HepG2 (cell line): ENCODE data around the gene SKI. TPM values are rescaled to one million over a fixed set of nuclear protein-coding genes. Genes with fewer than 3 reads are reported as not detected.

Experiments used
- DNMT1 ChIP-seq: sonication (generic); formaldehyde crosslinking; IDR thresholded peaks from 2 replicates; pipeline ENCODE4 v1.5.1; 2020; ENCODE audit warnings: mild to moderate bottlenecking, missing genetic modification reagents
- HOXD1 ChIP-seq: sonication (generic); formaldehyde crosslinking; IDR thresholded peaks from 2 replicates; pipeline ENCODE4 v1.5.0; 2020; ENCODE audit warnings: missing genetic modification reagents
- NFKB2 ChIP-seq: sonication (generic); formaldehyde crosslinking; IDR thresholded peaks from 2 replicates; pipeline ENCODE4 v1.4.0; 2020; ENCODE audit warnings: missing genetic modification reagents, borderline replicate concordance
- NFYB ChIP-seq: sonication (generic); formaldehyde crosslinking; IDR thresholded peaks from 2 replicates; pipeline ENCODE4 v1.4.0; 2020; ENCODE audit warnings: missing genetic modification reagents
- NR2F1 ChIP-seq, 2 experiments: fragments of 450-650 bp in 1 of 2; formaldehyde crosslinking in 1 of 2; IDR thresholded peaks; 2 replicates each; pipeline versions ENCODE4 v1.5.0 to v1.6.1; 2016 to 2020; ENCODE audit warnings: mild to moderate bottlenecking in 1 of 2, missing compliant biosample characterization in 1 of 2, missing genetic modification reagents in 1 of 2, moderate library complexity in 1 of 2
- NR2F6 ChIP-seq, 2 experiments: IDR thresholded peaks; 2 replicates each; pipeline ENCODE4 v1.6.1; 2016; ENCODE audit warnings: antibody characterized with exemption in 1 of 2, mild to moderate bottlenecking in 1 of 2
- ZC3H13 ChIP-seq: sonication (generic); formaldehyde crosslinking; IDR thresholded peaks from 2 replicates; pipeline ENCODE4 v1.8.1; 2023; ENCODE audit warnings: mild to moderate bottlenecking, missing genetic modification reagents, moderate library complexity
- ZC3H4 ChIP-seq: sonication (generic); formaldehyde crosslinking; IDR thresholded peaks from 2 replicates; pipeline ENCODE4 v1.4.0; 2020; ENCODE audit warnings: missing genetic modification reagents, borderline replicate concordance
- ZFX ChIP-seq: sonication (generic); formaldehyde crosslinking; IDR thresholded peaks from 2 replicates; pipeline ENCODE4 v1.4.0; 2020; ENCODE audit warnings: mild to moderate bottlenecking, low read depth, missing genetic modification reagents, moderate library complexity
- ZNF256 ChIP-seq: sonication (generic); formaldehyde crosslinking; conservative IDR thresholded peaks from 2 replicates; pipeline ENCODE4 v1.4.0; 2020; ENCODE audit warnings: missing genetic modification reagents
- ZNF333 ChIP-seq: sonication (generic); formaldehyde crosslinking; IDR thresholded peaks from 2 replicates; pipeline ENCODE4 v1.4.0; 2020; ENCODE audit warnings: mild to moderate bottlenecking, missing genetic modification reagents, borderline replicate concordance
- ZNF350 ChIP-seq: sonication (generic); formaldehyde crosslinking; IDR thresholded peaks from 2 replicates; pipeline ENCODE4 v1.4.0; 2020; ENCODE audit warnings: mild to moderate bottlenecking, low read depth, missing genetic modification reagents, borderline replicate concordance
- ZNF713 ChIP-seq: sonication (generic); formaldehyde crosslinking; IDR thresholded peaks from 2 replicates; pipeline ENCODE4 v1.4.0; 2020; ENCODE audit warnings: mild to moderate bottlenecking, missing genetic modification reagents
- ZNF878 ChIP-seq: sonication (generic); formaldehyde crosslinking; IDR thresholded peaks from 2 replicates; pipeline ENCODE4 v1.8.1; 2023; ENCODE audit warnings: mild to moderate bottlenecking, missing genetic modification reagents, moderate library complexity
- polyA plus RNA-seq, 8 experiments: library from polyadenylated mRNA; depleted of rRNA in 3 of 8; stranded (reverse) in 7 of 8; unstranded in 1 of 8; fragments of >200 nt; fragmentation: Illumina TruSeq in 4 of 8; extraction: Trizol in 4 of 8; gene quantifications; 2 replicates each; pipeline versions ENCODE4 v1.2.1 to v1.2.3, GENCODE V29; 2011 to 2016; ENCODE audit warnings: low read depth in 4 of 8, missing spikeins in 1 of 8, mixed read lengths in 1 of 8; ENCODE audit not compliant: insufficient read depth in 1 of 8
- total RNA-seq, 5 experiments: library from RNA; depleted of rRNA; stranded (reverse); fragments of >200 nt; fragmentation: Illumina TruSeq; extraction: Trizol; gene quantifications; 2 replicates each; pipeline ENCODE4 v1.2.3, GENCODE V29; 2016; ENCODE audit warnings: low read depth in 1 of 5
- TF ChIP-seq, protein P1 (sequence below): IDR thresholded peaks from 2 replicates; pipeline ENCODE4 v1.6.1; 2016; ENCODE audit warnings: missing biosample characterization, missing genetic modification reagents, low read depth
- TF ChIP-seq, protein P2 (sequence below): sonication (generic); formaldehyde crosslinking; IDR thresholded peaks from 2 replicates; pipeline ENCODE4 v1.8.1; 2023; ENCODE audit warnings: mild to moderate bottlenecking, missing genetic modification reagents
- TF ChIP-seq, protein P3 (sequence below): sonication (generic); formaldehyde crosslinking; IDR thresholded peaks from 2 replicates; pipeline ENCODE4 v1.8.0; 2023; ENCODE audit warnings: mild to moderate bottlenecking, missing genetic modification reagents
- TF ChIP-seq, protein P4 (sequence below): sonication (generic); formaldehyde crosslinking; IDR thresholded peaks from 2 replicates; pipeline ENCODE4 v1.4.0; 2020; ENCODE audit warnings: missing genetic modification reagents

The SKI gene
- total and polyA plus RNA-seq, 2 of the 13 experiments (the other 11 are each of a cell fraction or from before 2014, with no cell fraction given): 4.7 to 6.9 TPM

DNA sequence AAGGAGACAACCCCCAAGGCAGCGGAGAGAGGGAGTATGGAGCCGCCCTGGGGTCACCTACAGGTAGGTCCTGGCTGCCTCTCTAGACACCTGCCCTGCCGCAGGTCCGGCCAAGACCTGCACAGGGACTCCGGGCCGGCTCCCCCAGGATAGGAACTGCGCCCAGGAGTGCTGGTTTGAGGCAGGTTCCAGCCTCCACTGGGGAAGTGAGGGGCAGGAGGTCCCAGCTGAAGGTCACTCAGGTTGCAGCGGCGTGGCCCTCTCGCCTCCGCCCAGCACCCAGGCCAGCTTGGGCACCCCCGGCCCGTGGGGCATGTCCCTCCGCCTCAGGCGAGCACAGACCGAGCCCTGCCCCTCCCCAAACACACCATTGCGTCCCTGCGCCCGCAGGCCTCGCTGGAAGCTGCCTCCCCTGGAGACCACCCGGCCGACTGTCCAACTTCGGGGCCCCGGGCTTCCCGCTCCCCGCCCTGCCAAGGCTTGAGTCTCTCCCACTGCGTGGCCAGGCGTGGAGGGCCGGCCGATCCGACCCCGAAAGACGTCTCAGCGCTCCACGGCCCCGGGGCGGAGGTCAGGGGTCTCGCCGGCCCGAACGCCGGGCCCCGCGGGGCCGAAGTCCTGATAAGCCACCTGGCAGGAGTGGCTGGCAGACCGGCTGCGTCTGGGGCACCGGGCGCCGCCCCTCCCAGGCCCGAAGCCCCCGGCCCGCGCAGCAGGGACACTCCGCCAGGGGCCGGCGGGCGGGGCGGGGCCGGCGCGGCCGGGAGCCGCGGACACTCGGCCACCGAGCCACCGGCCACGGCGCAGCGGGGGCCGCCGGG is 1.4 kb upstream of the SKI start (continued):
- TF ChIP-seq, protein P1, sequence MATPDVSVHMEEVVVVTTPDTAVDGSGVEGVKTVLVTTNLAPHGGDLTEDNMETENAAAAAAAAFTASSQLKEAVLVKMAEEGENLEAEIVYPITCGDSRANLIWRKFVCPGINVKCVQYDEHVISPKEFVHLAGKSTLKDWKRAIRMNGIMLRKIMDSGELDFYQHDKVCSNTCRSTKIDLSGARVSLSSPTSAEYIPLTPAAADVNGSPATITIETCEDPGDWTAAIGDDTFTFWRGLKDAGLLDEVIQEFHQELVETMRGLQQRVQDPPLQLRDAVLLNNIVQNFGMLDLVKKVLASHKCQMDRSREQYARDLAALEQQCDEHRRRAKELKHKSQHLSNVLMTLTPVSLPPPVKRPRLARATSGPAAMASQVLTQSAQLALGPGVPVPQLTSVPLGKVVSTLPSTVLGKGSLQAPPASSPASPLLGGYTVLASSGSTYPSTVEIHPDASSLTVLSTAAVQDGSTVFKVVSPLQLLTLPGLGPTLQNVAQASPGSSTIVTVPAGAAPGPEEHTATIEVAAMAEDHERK (CRISPR knock-in tag): no peak
- no peak for TF ChIP-seq ZNF878 (CRISPR knock-in tag)
- TF ChIP-seq, protein P2, sequence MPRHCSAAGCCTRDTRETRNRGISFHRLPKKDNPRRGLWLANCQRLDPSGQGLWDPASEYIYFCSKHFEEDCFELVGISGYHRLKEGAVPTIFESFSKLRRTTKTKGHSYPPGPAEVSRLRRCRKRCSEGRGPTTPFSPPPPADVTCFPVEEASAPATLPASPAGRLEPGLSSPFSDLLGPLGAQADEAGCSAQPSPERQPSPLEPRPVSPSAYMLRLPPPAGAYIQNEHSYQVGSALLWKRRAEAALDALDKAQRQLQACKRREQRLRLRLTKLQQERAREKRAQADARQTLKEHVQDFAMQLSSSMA (CRISPR knock-in tag): no peak
- no peak for TF ChIP-seq ZC3H4 (CRISPR knock-in tag)
- TF ChIP-seq NR2F6 (IDR thresholded peaks at IDR 0.05): 0 out of 2 replicates have a peak, but pooled peaks have one; percentile 19
- TF ChIP-seq NR2F6 (CRISPR knock-in tag; IDR thresholded peaks at IDR 0.05): peak; percentile 29; the same call in 1 of the 2 replicates
- TF ChIP-seq NR2F1 (CRISPR knock-in tag; IDR thresholded peaks at IDR 0.05): no peak
- 0 out of 2 replicates have a peak, but pooled peaks have one; percentile 35 for TF ChIP-seq ZC3H13 (CRISPR knock-in tag)
- TF ChIP-seq HOXD1 (CRISPR knock-in tag): no peak
- TF ChIP-seq DNMT1 (CRISPR knock-in tag): no peak
- TF ChIP-seq, protein P3, sequence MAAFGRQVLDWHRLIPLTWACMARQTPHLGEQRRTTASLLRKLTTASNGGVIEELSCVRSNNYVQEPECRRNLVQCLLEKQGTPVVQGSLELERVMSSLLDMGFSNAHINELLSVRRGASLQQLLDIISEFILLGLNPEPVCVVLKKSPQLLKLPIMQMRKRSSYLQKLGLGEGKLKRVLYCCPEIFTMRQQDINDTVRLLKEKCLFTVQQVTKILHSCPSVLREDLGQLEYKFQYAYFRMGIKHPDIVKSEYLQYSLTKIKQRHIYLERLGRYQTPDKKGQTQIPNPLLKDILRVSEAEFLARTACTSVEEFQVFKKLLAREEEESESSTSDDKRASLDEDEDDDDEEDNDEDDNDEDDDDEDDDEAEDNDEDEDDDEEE (CRISPR knock-in tag): 0 out of 2 replicates have a peak, but pooled peaks have one; percentile 66
- no peak for TF ChIP-seq ZNF256
- TF ChIP-seq, protein P4, sequence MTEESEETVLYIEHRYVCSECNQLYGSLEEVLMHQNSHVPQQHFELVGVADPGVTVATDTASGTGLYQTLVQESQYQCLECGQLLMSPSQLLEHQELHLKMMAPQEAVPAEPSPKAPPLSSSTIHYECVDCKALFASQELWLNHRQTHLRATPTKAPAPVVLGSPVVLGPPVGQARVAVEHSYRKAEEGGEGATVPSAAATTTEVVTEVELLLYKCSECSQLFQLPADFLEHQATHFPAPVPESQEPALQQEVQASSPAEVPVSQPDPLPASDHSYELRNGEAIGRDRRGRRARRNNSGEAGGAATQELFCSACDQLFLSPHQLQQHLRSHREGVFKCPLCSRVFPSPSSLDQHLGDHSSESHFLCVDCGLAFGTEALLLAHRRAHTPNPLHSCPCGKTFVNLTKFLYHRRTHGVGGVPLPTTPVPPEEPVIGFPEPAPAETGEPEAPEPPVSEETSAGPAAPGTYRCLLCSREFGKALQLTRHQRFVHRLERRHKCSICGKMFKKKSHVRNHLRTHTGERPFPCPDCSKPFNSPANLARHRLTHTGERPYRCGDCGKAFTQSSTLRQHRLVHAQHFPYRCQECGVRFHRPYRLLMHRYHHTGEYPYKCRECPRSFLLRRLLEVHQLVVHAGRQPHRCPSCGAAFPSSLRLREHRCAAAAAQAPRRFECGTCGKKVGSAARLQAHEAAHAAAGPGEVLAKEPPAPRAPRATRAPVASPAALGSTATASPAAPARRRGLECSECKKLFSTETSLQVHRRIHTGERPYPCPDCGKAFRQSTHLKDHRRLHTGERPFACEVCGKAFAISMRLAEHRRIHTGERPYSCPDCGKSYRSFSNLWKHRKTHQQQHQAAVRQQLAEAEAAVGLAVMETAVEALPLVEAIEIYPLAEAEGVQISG (CRISPR knock-in tag): no peak; the same call in 1 of the 2 replicates
- TF ChIP-seq NFKB2 (CRISPR knock-in tag): no peak
- no peak; the same call in 1 of the 2 replicates for TF ChIP-seq ZNF350 (CRISPR knock-in tag)
- 0 out of 2 replicates have a peak, but pooled peaks have one; percentile 24 for TF ChIP-seq ZNF333 (CRISPR knock-in tag)
- 0 out of 2 replicates have a peak, but pooled peaks have one; percentile 55 for TF ChIP-seq ZNF713
- peak; percentile 56; the same call in 1 of the 2 replicates for TF ChIP-seq ZFX (CRISPR knock-in tag)
- TF ChIP-seq NFYB (CRISPR knock-in tag): no peak
